PC-3 (cell line): Measurements from ENCODE around the gene ZNRF2. TPM values are rescaled to one million over a fixed set of nuclear protein-coding genes. Genes with fewer than 3 reads are reported as not detected.
"Not testable (repeated sequence)": the region's sequence is repeated elsewhere in the genome, so short reads cannot be mapped to it uniquely, and the experiment has no call there.

Experiments used
- ATAC-seq: fragments of 200-7000 bp; cut with Tn5 transposase; 2 replicates; pipeline ENCODE4 v1.9.1; 2020; ENCODE audit warnings: mild to moderate bottlenecking, moderate library complexity
- BruUV-seq: library from RNA; stranded (reverse); fragments of 400-500 nt; replicated peaks from 2 replicates; lab custom pipeline; 2021; lab: Mats Ljungman, UMichigan
- CTCF ChIA-PET: fragments of 300-600 bp; sonication (Branson Sonifier 250); formaldehyde crosslinking; loops from one replicate; lab custom pipeline; 2022; ENCODE audit warnings: antibody characterized with exemption; lab: Charles Lee
- POLR2A ChIA-PET: fragments of 300-600 bp; sonication (Branson Sonifier 250); formaldehyde crosslinking; loops from one replicate; lab custom pipeline; 2022; ENCODE audit warnings: antibody characterized with exemption; ENCODE audit not compliant: unreplicated experiment; lab: Charles Lee
- DNase-seq: peaks from one replicate; pipeline ENCODE4 v3.0.0-alpha.2; 2015
- H2AFZ ChIP-seq: fragments of 300-600 bp; sonication (generic); 2 replicates; pipeline ENCODE4 v1.6.0; 2016; ENCODE audit warnings: antibody characterized with exemption, low read length
- H3F3A ChIP-seq: fragments of 300-600 bp; sonication (generic); one replicate; pipeline ENCODE4 v1.6.0; 2017; ENCODE audit warnings: antibody characterized with exemption, low read length, control low read depth, mild to moderate bottlenecking; ENCODE audit not compliant: unreplicated experiment
- H3K27ac ChIP-seq: fragments of 300-600 bp; sonication (generic); 2 replicates; pipeline ENCODE4 v1.5.1; 2016; ENCODE audit warnings: mild to moderate bottlenecking, low read length
- H3K27me3 ChIP-seq: fragments of 300-600 bp; sonication (generic); 2 replicates; pipeline ENCODE4 v1.6.1; 2016; ENCODE audit warnings: low read length, mixed read lengths
- H3K36me3 ChIP-seq: fragments of 300-600 bp; sonication (generic); 2 replicates; pipeline ENCODE4 v1.6.1; 2016; ENCODE audit warnings: low read depth, mixed run types, low read length, mixed read lengths
- H3K4me1 ChIP-seq: fragments of 300-600 bp; sonication (generic); 2 replicates; pipeline ENCODE4 v1.5.1; 2016; ENCODE audit warnings: low read length; ENCODE audit not compliant: insufficient read depth
- H3K4me2 ChIP-seq: fragments of 300-600 bp; sonication (generic); 2 replicates; pipeline ENCODE4 v1.6.0; 2016; ENCODE audit warnings: low read length
- H3K4me3 ChIP-seq: fragments of 300-600 bp; sonication (generic); 2 replicates; pipeline ENCODE4 v1.5.1; 2016; ENCODE audit warnings: mild to moderate bottlenecking, low read length, mixed read lengths
- H3K79me2 ChIP-seq: fragments of 300-600 bp; sonication (generic); 2 replicates; pipeline ENCODE4 v1.6.1; 2017; ENCODE audit warnings: low read length, mixed read lengths
- H3K9ac ChIP-seq: fragments of 300-600 bp; sonication (generic); 2 replicates; pipeline ENCODE4 v1.6.0; 2016; ENCODE audit warnings: mild to moderate bottlenecking, low read length
- H3K9me2 ChIP-seq: fragments of 300-600 bp; sonication (generic); replicated peaks from 2 replicates; pipeline ENCODE4 v1.6.1; 2016; ENCODE audit warnings: mixed run types, low read length, mixed read lengths
- H3K9me3 ChIP-seq: fragments of 300-600 bp; sonication (generic); 2 replicates; pipeline ENCODE4 v1.6.1; 2016; ENCODE audit warnings: low read length, mixed read lengths
- H4K20me1 ChIP-seq: fragments of 300-600 bp; sonication (generic); 2 replicates; pipeline ENCODE4 v1.6.1; 2016; ENCODE audit warnings: low read length, mixed read lengths
- CTCF ChIP-seq: fragments of 300-600 bp; sonication (generic); conservative IDR thresholded peaks from 2 replicates; pipeline ENCODE4 v1.5.1; 2017; ENCODE audit warnings: antibody characterized with exemption, low read depth, mild to moderate bottlenecking, low read length
- EZH2 ChIP-seq: fragments of 300-600 bp; sonication (generic); IDR thresholded peaks from one replicate; pipeline ENCODE4 v1.6.1; 2017; ENCODE audit warnings: antibody characterized with exemption, mild to moderate bottlenecking, low read length; ENCODE audit not compliant: unreplicated experiment
- EZH2phosphoT487 ChIP-seq: fragments of 300-600 bp; sonication (generic); IDR thresholded peaks from 2 replicates; pipeline ENCODE4 v1.6.1; 2018; ENCODE audit warnings: mild to moderate bottlenecking, antibody characterized with exemption, low read length, borderline replicate concordance
- intact Hi-C: fragments of 100-400 bp; cut with micrococcal nuclease; formaldehyde crosslinking; loops from 2 replicates; pipeline ENCODE4 v1.9.0; 2023
- total RNA-seq: library from RNA; depleted of rRNA; stranded (reverse); fragments of >200 nt; gene quantifications from 2 replicates; pipeline ENCODE4 v1.2.3, GENCODE V29; 2014

The ZNRF2 gene
- total RNA-seq, 1 experiment from 2014 or later: 13.1 TPM

- no peaks in the 10 kb centered on the region for H3K36me3 ChIP-seq
- ATAC-seq (no peak), DNase-seq (no peak)
- no peaks in the 10 kb centered on the region for H3F3A ChIP-seq
- H3K4me2 ChIP-seq: no peak overlapping the region
- H3K9me3 ChIP-seq: no peaks in the 10 kb centered on the region
- no peaks in the 10 kb centered on the region for H3K9me2 ChIP-seq
- H3K4me1 ChIP-seq: no peaks in the 10 kb centered on the region
- H3K27me3 ChIP-seq: no peaks in the 10 kb centered on the region
- no peak overlapping the region for H3K27ac ChIP-seq
- H3K79me2 ChIP-seq: no peaks in the 10 kb centered on the region
- ChIA-PET CTCF (no interaction called here), POLR2A (no interaction called here)
- no peaks in the 10 kb centered on the region for H4K20me1 ChIP-seq
- no peak for TF ChIP-seq CTCF
- no peak for TF ChIP-seq EZH2phosphoT487
- TF ChIP-seq EZH2: no peak
- no peak overlapping the region for H3K4me3 ChIP-seq
- no peak overlapping the region for H2AFZ ChIP-seq
- no peak overlapping the region for H3K9ac ChIP-seq
- no TSS peak for BruUV-seq
- intact Hi-C loops: no loop called here
Measured at GRCh38 chr7:30379131-30379530, 94.7 kb downstream of the ZNRF2 start.

- H3K27me3 ChIP-seq: no peaks in the 10 kb centered on the region
- CTCF ChIA-PET: no interaction called here
- no peaks in the 10 kb centered on the region for H3K79me2 ChIP-seq
- DNase-seq: no peak
- no peaks in the 10 kb centered on the region for H3K4me1 ChIP-seq
- intact Hi-C loops: no loop called here
- H3K27ac ChIP-seq: no peak overlapping the region
- no peak overlapping the region for H3K9ac ChIP-seq
- no peak overlapping the region for H2AFZ ChIP-seq
- no peak for ATAC-seq
- no peaks in the 10 kb centered on the region for H3K9me2 ChIP-seq
- BruUV-seq: no TSS peak
- no peaks in the 10 kb centered on the region for H3K9me3 ChIP-seq
- POLR2A ChIA-PET: no interaction called here
- TF ChIP-seq EZH2: no peak
- TF ChIP-seq EZH2phosphoT487: no peak
- TF ChIP-seq CTCF: no peak
- H3K4me3 ChIP-seq: no peak overlapping the region
- H3K36me3 ChIP-seq: no peaks in the 10 kb centered on the region
- H3F3A ChIP-seq: no peaks in the 10 kb centered on the region
- no peak overlapping the region for H3K4me2 ChIP-seq
- no peaks in the 10 kb centered on the region for H4K20me1 ChIP-seq
Measured at GRCh38 chr7:30379741-30380140, 95.3 kb downstream of the ZNRF2 start.

- no peak overlapping the region for H2AFZ ChIP-seq
- DNase-seq (no peak), ATAC-seq (no peak)
- ChIA-PET CTCF (no interaction called here), POLR2A (no interaction called here)
- no peaks in the 10 kb centered on the region for H3F3A ChIP-seq
- H4K20me1 ChIP-seq: no peaks in the 10 kb centered on the region
- H3K9me2 ChIP-seq: no peaks in the 10 kb centered on the region
- H3K9me3 ChIP-seq: no peaks in the 10 kb centered on the region
- no peak overlapping the region for H3K4me2 ChIP-seq
- no peak overlapping the region for H3K9ac ChIP-seq
- intact Hi-C loops: no loop called here
- H3K27me3 ChIP-seq: no peaks in the 10 kb centered on the region
- H3K27ac ChIP-seq: no peak overlapping the region
- no peaks in the 10 kb centered on the region for H3K79me2 ChIP-seq
- no peaks in the 10 kb centered on the region for H3K4me1 ChIP-seq
- no peaks in the 10 kb centered on the region for H3K36me3 ChIP-seq
- H3K4me3 ChIP-seq: no peak overlapping the region
- TF ChIP-seq CTCF (no peak), EZH2phosphoT487 (no peak), EZH2 (no peak)
- no TSS peak for BruUV-seq
Measured at GRCh38 chr7:30380294-30380693, 95.9 kb downstream of the ZNRF2 start.

GRCh38 chr7:30380824-30381223 lies 96.4 kb downstream of the ZNRF2 start:
- H3K27me3 ChIP-seq, POLR2A ChIA-PET, H2AFZ ChIP-seq, H3K79me2 ChIP-seq, DNase-seq, H3K27ac ChIP-seq, H3K9me2 ChIP-seq, H3K4me2 ChIP-seq, H3K4me1 ChIP-seq, BruUV-seq, CTCF ChIA-PET, H3K36me3 ChIP-seq, H3K9me3 ChIP-seq, H3K9ac ChIP-seq, intact Hi-C loops, ATAC-seq, H3F3A ChIP-seq, H4K20me1 ChIP-seq, H3K4me3 ChIP-seq: not testable (repeated sequence)
